Measurements from ENCODE around the gene BOLA1.

Gene BOLA1

GRCh38 chr1:149940427-149940826 is 41.1 kb downstream of the BOLA1 start:
- Histone ChIP-seq H3K27me3 (ENCODE audit: insufficient read depth, low read depth) (no peaks in the 10 kb centered on the region), H3K36me3 (ENCODE audit: insufficient read depth) (no peaks in the 10 kb centered on the region), H4K20me1 (ENCODE audit: insufficient read depth) (no peaks in the 10 kb centered on the region), H3K4me3 (IDR thresholded peaks at IDR 0.05; ENCODE audit: insufficient read depth, low read depth, low read length) (no peak overlapping the region), H3K9ac (no peak overlapping the region), H3K79me2 (ENCODE audit: insufficient read depth, low read depth) (no peaks in the 10 kb centered on the region), H3K27ac (no peak overlapping the region), H2AFZ (ENCODE audit: low read depth) (no peak overlapping the region), H3K4me1 (ENCODE audit: low read depth, poor library complexity, severe bottlenecking) (peaks cover 55% of the 10 kb centered on the region), H3K4me2 (peak overlapping the region; percentile 74; the same call in 1 of the 2 replicates)
- no peak for TF ChIP-seq CTCF (conservative IDR thresholded peaks at IDR 0.05; ENCODE audit: low read depth, low read length)

GRCh38 chr1:149942207-149942606 is 42.8 kb downstream of the BOLA1 start:
- Histone ChIP-seq H3K27ac (no peak overlapping the region), H4K20me1 (ENCODE audit: insufficient read depth) (no peaks in the 10 kb centered on the region), H3K79me2 (ENCODE audit: insufficient read depth, low read depth) (no peaks in the 10 kb centered on the region), H2AFZ (ENCODE audit: low read depth) (no peak overlapping the region), H3K4me1 (ENCODE audit: low read depth, poor library complexity, severe bottlenecking) (peaks cover 47% of the 10 kb centered on the region), H3K9ac (no peak overlapping the region), H3K4me2 (no peak overlapping the region), H3K36me3 (ENCODE audit: insufficient read depth) (no peaks in the 10 kb centered on the region; the same call in 1 of the 2 replicates), H3K27me3 (ENCODE audit: insufficient read depth, low read depth) (no peaks in the 10 kb centered on the region), H3K4me3 (IDR thresholded peaks at IDR 0.05; ENCODE audit: insufficient read depth, low read depth, low read length) (no peak overlapping the region)
- 0 out of 2 replicates have a peak, but pooled peaks have one; percentile 21 for TF ChIP-seq CTCF (conservative IDR thresholded peaks at IDR 0.05; ENCODE audit: low read depth, low read length)

- H3K27me3 ChIP-seq (ENCODE audit: insufficient read depth, low read depth): no peaks in the 10 kb centered on the region
- no peaks in the 10 kb centered on the region for H3K79me2 ChIP-seq (ENCODE audit: insufficient read depth, low read depth)
- H4K20me1 ChIP-seq (ENCODE audit: insufficient read depth): no peaks in the 10 kb centered on the region
- no peak overlapping the region for H3K27ac ChIP-seq
- no peak overlapping the region for H2AFZ ChIP-seq (ENCODE audit: low read depth)
- no peak for TF ChIP-seq CTCF (conservative IDR thresholded peaks at IDR 0.05; ENCODE audit: low read depth, low read length)
- H3K4me3 ChIP-seq (IDR thresholded peaks at IDR 0.05; ENCODE audit: insufficient read depth, low read depth, low read length): no peak overlapping the region
- no peaks in the 10 kb centered on the region; the same call in 1 of the 2 replicates for H3K36me3 ChIP-seq (ENCODE audit: insufficient read depth)
- H3K9ac ChIP-seq: no peak overlapping the region
- H3K4me2 ChIP-seq: no peak overlapping the region; the same call in 1 of the 2 replicates
- H3K4me1 ChIP-seq (ENCODE audit: low read depth, poor library complexity, severe bottlenecking): peaks cover 40% of the 10 kb centered on the region
These were observed 43.5 kb downstream of the BOLA1 start for GRCh38 chr1:149942885-149943284.

GRCh38 chr1:149945206-149945605 is 45.8 kb downstream of the BOLA1 start:
- Histone ChIP-seq H3K27ac (no peak overlapping the region), H3K4me1 (ENCODE audit: low read depth, poor library complexity, severe bottlenecking) (peaks cover 17% of the 10 kb centered on the region), H3K36me3 (ENCODE audit: insufficient read depth) (no peaks in the 10 kb centered on the region; the same call in 1 of the 2 replicates), H3K4me3 (IDR thresholded peaks at IDR 0.05; ENCODE audit: insufficient read depth, low read depth, low read length) (no peak overlapping the region), H4K20me1 (ENCODE audit: insufficient read depth) (no peaks in the 10 kb centered on the region), H3K9ac (no peak overlapping the region), H3K4me2 (no peak overlapping the region), H3K27me3 (ENCODE audit: insufficient read depth, low read depth) (no peaks in the 10 kb centered on the region), H2AFZ (ENCODE audit: low read depth) (no peak overlapping the region), H3K79me2 (ENCODE audit: insufficient read depth, low read depth) (no peaks in the 10 kb centered on the region)
- TF ChIP-seq CTCF (conservative IDR thresholded peaks at IDR 0.05; ENCODE audit: low read depth, low read length): no peak
